ENCODE results near the gene PCDHA4. TPM values are rescaled to one million over a fixed set of nuclear protein-coding genes. Genes with fewer than 3 reads are reported as not detected.

PCDHA4 gene
- total and polyA plus RNA-seq, 2 of the 8 experiments (the other 6 are each of a cell fraction or from before 2014, with no cell fraction given): 3.7 to 5.7 TPM

- TF ChIP-seq MAX (IDR thresholded peaks at IDR 0.05) (no peak), CTCF (IDR thresholded peaks at IDR 0.05; ENCODE audit: control extremely low read depth in 1 of 3, insufficient read depth in 1 of 3, low read depth in 1 of 3, low read length in 3 of 3) (peak in 2 of 3 experiments; percentile 4 to 20; a peak in 2 of 4 replicates)
- Histone ChIP-seq H3K4me1 (replicated peaks in 1 of 4; ENCODE audit: control insufficient read depth in 3 of 4, insufficient read depth in 4 of 4, low read length in 3 of 4) (no peaks in the 10 kb centered on the region), H3K4me3 (ENCODE audit: extremely low read depth in 1 of 4, insufficient read depth in 2 of 4, low read depth in 3 of 4, low read length in 4 of 4) (peak within 1 kb of the TSS in 1 of 4 experiments; percentile 28; a peak in 1 of 8 replicates), H2AK5ac (ENCODE audit: low read depth, low read length) (no peak within 1 kb of the TSS), H4K5ac (ENCODE audit: insufficient read length, low read depth, low read length) (no peak within 1 kb of the TSS), H2BK20ac (ENCODE audit: low read length) (no peak within 1 kb of the TSS), H3K36me3 (ENCODE audit: control insufficient read depth in 2 of 4, insufficient read depth in 4 of 4, low read length in 3 of 4) (peaks cover 0 to 27% (median 0%) of the 10 kb centered on the region in 4 experiments; a peak in 3 of 8 replicates), H3K9ac (replicated peaks in 1 of 4; ENCODE audit: extremely low read depth in 1 of 4, low read depth in 3 of 4, low read length in 3 of 4) (no peak within 1 kb of the TSS; a peak in 1 of 7 replicates), H2AFZ (ENCODE audit: low read length) (no peak within 1 kb of the TSS), H4K20me1 (replicated peaks in 1 of 2; ENCODE audit: control insufficient read depth in 1 of 2, insufficient read depth in 2 of 2, low read length in 2 of 2) (no peaks in the 10 kb centered on the region), H4K91ac (replicated peaks; ENCODE audit: insufficient read length, low read length) (no peak within 1 kb of the TSS), H3K79me2 (ENCODE audit: control insufficient read depth in 1 of 2, insufficient read depth in 2 of 2, low read length in 2 of 2) (no peaks in the 10 kb centered on the region), H3K14ac (ENCODE audit: insufficient read length) (no peak within 1 kb of the TSS), H3K4me2 (ENCODE audit: insufficient read depth in 1 of 2, low read depth in 2 of 2, low read length in 2 of 2) (no peak within 1 kb of the TSS; a peak in 1 of 4 replicates), H4K8ac (ENCODE audit: extremely low read depth, insufficient read depth, low read length) (no peak within 1 kb of the TSS), H3K56ac (replicated peaks; ENCODE audit: insufficient read length, low read depth, low read length) (no peak within 1 kb of the TSS), H2BK12ac (ENCODE audit: low read depth, low read length) (no peak within 1 kb of the TSS), H3K27me3 (replicated peaks in 1 of 4; ENCODE audit: control insufficient read depth in 3 of 4, extremely low read depth in 1 of 4, insufficient read depth in 3 of 4, low read length in 3 of 4) (no peaks in the 10 kb centered on the region), H3K79me1 (ENCODE audit: low read depth, low read length) (no peaks in the 10 kb centered on the region), H2BK15ac (ENCODE audit: low read length) (no peak within 1 kb of the TSS), H2BK120ac (replicated peaks; ENCODE audit: low read depth, low read length) (no peak within 1 kb of the TSS), H3K4ac (replicated peaks; ENCODE audit: insufficient read length, low read depth, low read length) (no peak within 1 kb of the TSS), H3K9me3 (ENCODE audit: insufficient read depth in 2 of 2, low read depth in 1 of 2, low read length in 1 of 2) (peaks cover 0 to 33% of the 10 kb centered on the region in 2 experiments; a peak in 2 of 4 replicates), H2BK5ac (ENCODE audit: low read depth, low read length) (no peak within 1 kb of the TSS), H3K23me2 (ENCODE audit: low read depth, low read length) (no peaks in the 10 kb centered on the region), H3K18ac (ENCODE audit: extremely low read depth, low read length) (no peak within 1 kb of the TSS), H3K27ac (ENCODE audit: low read depth, low read length) (no peak within 1 kb of the TSS), H3K23ac (ENCODE audit: insufficient read length) (no peak within 1 kb of the TSS)
- ChIA-PET POLR2A (ENCODE audit: partially characterized antibody) (no interaction called here), CTCF (ENCODE audit: partially characterized antibody) (interaction anchor here (0.6 to 1.6 kb wide), 6 partner anchors 9 to 243 kb away, joined by 3 to 4 read pairs (median 3); partner anchors contain the start of genes PCDHA11 and PCDHA6)
- FAIRE-seq (peak; percentile 13), DNase-seq (ENCODE audit: low read depth in 1 of 2, low spot score in 2 of 2) (no peak)
- 90% methylated on average over 29 of the region's 29 CpGs; no CpG with 5 or more reads in 1 of the 2 experiments for WGBS, 2 experiments (ENCODE audit: extremely low coverage in 1 of 2, insufficient coverage in 1 of 2, insufficient read length in 1 of 2, insufficient replicate concordance in 2 of 2, low coverage in 1 of 2, low lambda C conversion rate in 2 of 2, missing lambda C conversion rate in 1 of 2)
Observed at GRCh38 chr5:140800816-140801493, 5.9 kb upstream of the PCDHA4 start, which contains the start of gene PCDHA3. Gene PCDHA3 (plus strand): TSS chr5:140801057.
